Tibial artery (tissue), 4 donors: ENCODE results near the gene ELFN2.

Source experiments
- DNase-seq, 2 donors: peaks; one replicate each; pipeline ENCODE4 v3.0.0-alpha.2; 2019
- H3K27ac ChIP-seq, 2 donors: fragments of 200-600 bp; sonication (generic) in 1 of 2; 1 replicate in 1 of 2; 2 replicates in 1 of 2; pipeline ENCODE4 v1.5.1; 2018 to 2019; ENCODE audit warnings: mild to moderate bottlenecking in 1 of 2
- H3K27me3 ChIP-seq, 2 donors: fragments of 200-600 bp; sonication (generic) in 1 of 2; one replicate each; pipeline versions ENCODE4 v1.5.1 to v1.6.0; 2016 to 2019
- H3K36me3 ChIP-seq, 3 donors: fragments of 200-600 bp; sonication (generic) in 2 of 3; one replicate each; pipeline ENCODE4 v1.5.1; 2016 to 2019; ENCODE audit warnings: mild to moderate bottlenecking in 2 of 3
- H3K4me1 ChIP-seq, 4 donors: fragments of 200-600 bp; sonication (generic) in 2 of 4; 1 replicate in 3 of 4; 2 replicates in 1 of 4; pipeline ENCODE4 v1.5.1; 2016 to 2019
- H3K4me3 ChIP-seq, 2 donors: fragments of 200-600 bp; sonication (generic) in 1 of 2; 1 replicate in 1 of 2; 2 replicates in 1 of 2; pipeline ENCODE4 v1.5.1; 2018 to 2019; ENCODE audit warnings: mild to moderate bottlenecking in 2 of 2
- H3K9me3 ChIP-seq, 3 donors: fragments of 200-600 bp; sonication (generic) in 1 of 3; one replicate each; pipeline ENCODE4 v1.5.1; 2016 to 2019
- intact Hi-C: fragments of 100-400 bp; cut with DNase I; formaldehyde crosslinking; loops from one replicate; pipeline ENCODE4 v1.15.0; 2023; ENCODE audit warnings: low total_unique reads
- TF ChIP-seq, protein P1 (sequence below), 2 experiments: fragments of 200-600 bp in 1 of 2; fragments of 450-650 bp in 1 of 2; IDR thresholded peaks; one replicate each; pipeline ENCODE4 v1.5.1; 2017 to 2019; ENCODE audit warnings: antibody characterized with exemption in 2 of 2, mild to moderate bottlenecking in 1 of 2, moderate library complexity in 1 of 2

The ELFN2 gene

DNA sequence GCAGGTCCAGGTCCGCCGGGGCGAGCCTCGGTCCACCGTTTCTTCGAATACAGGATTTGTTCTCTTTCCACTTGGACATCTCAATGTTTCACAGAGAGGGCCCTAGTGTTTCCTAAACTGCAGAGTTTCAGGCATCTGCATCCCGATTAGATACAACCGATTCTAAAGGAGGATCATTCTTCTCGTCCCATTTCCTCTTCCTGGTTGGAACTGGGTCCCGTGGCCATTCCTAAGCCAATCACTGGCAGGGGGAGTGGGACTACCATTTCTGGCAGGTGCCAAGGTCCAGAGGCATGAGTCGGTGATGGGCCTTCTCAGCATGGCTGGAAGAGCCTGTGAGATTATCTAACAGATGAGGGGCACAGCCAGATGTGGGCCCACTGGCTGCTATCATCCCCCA lies 68.9 kb downstream of the ELFN2 start:
- H3K36me3 ChIP-seq, result no peaks in the 10 kb centered on the region
- H3K4me3 ChIP-seq, result no peak overlapping the region
- no peaks in the 10 kb centered on the region for H3K4me1 ChIP-seq
- intact Hi-C loops, result no loop called here
- no peak for DNase-seq
- no peak overlapping the region for H3K27ac ChIP-seq
- no peaks in the 10 kb centered on the region for H3K9me3 ChIP-seq
- H3K27me3 ChIP-seq, result peaks cover 0 to 57% of the 10 kb centered on the region in 2 donors
- TF ChIP-seq, protein P1, sequence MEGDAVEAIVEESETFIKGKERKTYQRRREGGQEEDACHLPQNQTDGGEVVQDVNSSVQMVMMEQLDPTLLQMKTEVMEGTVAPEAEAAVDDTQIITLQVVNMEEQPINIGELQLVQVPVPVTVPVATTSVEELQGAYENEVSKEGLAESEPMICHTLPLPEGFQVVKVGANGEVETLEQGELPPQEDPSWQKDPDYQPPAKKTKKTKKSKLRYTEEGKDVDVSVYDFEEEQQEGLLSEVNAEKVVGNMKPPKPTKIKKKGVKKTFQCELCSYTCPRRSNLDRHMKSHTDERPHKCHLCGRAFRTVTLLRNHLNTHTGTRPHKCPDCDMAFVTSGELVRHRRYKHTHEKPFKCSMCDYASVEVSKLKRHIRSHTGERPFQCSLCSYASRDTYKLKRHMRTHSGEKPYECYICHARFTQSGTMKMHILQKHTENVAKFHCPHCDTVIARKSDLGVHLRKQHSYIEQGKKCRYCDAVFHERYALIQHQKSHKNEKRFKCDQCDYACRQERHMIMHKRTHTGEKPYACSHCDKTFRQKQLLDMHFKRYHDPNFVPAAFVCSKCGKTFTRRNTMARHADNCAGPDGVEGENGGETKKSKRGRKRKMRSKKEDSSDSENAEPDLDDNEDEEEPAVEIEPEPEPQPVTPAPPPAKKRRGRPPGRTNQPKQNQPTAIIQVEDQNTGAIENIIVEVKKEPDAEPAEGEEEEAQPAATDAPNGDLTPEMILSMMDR (IDR thresholded peaks at IDR 0.05), result no peak

DNA sequence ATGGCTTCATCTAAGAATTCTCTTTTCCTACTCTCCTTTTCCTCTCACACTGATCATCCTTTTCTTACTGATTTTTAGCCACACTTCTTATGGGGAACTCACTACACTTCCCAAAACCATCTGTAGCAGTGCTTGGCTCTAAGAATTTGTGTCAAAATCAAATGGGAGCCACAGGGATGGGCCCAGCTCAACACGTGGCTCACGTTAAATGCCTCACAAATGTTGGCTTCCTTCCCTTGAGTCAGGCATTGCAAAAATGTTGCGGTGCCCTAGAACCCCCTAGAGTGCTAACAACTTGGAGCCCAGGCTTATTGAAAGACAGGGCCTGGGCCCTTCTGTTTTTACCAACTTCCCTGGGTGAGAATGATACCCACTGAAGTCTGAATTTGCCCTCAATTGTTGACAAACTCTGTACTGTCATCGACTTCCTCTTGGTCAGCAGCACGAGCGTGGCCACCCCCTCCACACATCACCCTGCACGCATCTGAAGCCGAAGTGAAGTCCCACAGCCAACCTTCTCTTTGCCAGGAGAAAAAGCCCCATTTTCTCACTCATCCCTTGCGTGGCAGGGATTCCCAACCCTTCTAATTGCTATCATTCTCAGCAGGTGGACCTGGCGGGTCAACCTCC lies 69.7 kb downstream of the ELFN2 start:
- Histone ChIP-seq H3K4me3 (no peak overlapping the region), H3K4me1 (no peaks in the 10 kb centered on the region), H3K36me3 (no peaks in the 10 kb centered on the region), H3K27ac (no peak overlapping the region), H3K27me3 (peaks cover 0 to 59% of the 10 kb centered on the region in 2 donors), H3K9me3 (no peaks in the 10 kb centered on the region)
- intact Hi-C loops, result no loop called here
- TF ChIP-seq, protein P1 (IDR thresholded peaks at IDR 0.05), result no peak
- DNase-seq, result no peak

DNA sequence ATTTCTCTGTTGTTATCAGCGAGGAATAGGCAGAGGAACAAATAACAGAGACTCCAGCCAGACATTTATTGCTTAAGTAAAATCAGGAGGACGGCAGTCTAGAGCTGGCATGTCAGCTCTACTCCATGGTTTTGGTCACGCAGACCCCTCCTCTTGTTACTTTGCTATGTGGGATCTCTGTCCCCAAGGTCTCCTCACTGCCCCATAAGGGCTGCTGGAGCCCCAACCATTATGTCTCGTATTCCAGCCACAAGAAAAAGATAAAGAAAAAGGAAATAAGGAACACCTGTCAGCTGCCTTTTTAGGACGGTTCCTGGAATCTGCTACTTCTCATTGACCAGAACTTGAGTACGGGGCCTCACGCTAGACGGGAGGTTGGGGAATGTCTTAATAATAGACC lies 70.4 kb downstream of the ELFN2 start:
- no peak overlapping the region for H3K4me3 ChIP-seq
- H3K27me3 ChIP-seq, result peaks cover 0 to 62% of the 10 kb centered on the region in 2 donors
- TF ChIP-seq, protein P1 (IDR thresholded peaks at IDR 0.05), result no peak
- H3K36me3 ChIP-seq, result no peaks in the 10 kb centered on the region
- H3K4me1 ChIP-seq, result no peaks in the 10 kb centered on the region
- intact Hi-C loops, result no loop called here
- DNase-seq, result no peak
- H3K9me3 ChIP-seq, result no peaks in the 10 kb centered on the region
- H3K27ac ChIP-seq, result no peak overlapping the region

DNA sequence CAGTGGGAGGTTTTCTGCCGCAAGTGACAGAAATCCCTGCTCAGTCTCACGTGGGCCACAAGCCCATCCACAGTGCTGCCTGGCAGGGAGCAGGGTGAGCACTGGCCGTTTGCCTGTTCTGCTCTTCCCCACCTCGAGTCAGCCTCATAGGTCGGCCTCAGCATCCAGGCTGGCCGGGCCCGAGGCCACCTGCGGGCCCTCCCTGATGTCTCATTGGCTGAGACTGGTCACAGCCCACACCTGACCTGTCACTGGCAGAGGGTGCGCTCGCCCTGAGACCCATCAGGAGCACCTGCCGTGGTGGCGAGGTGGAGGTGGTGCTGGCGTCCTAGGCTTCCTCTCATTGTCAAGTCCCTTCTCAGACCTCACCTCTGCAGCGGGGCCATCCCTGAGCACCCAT lies 72.1 kb downstream of the ELFN2 start:
- TF ChIP-seq, protein P1 (IDR thresholded peaks at IDR 0.05), result no peak
- Histone ChIP-seq H3K9me3 (no peaks in the 10 kb centered on the region), H3K4me3 (no peak overlapping the region), H3K36me3 (no peaks in the 10 kb centered on the region), H3K4me1 (no peaks in the 10 kb centered on the region), H3K27ac (no peak overlapping the region), H3K27me3 (peaks cover 0 to 74% of the 10 kb centered on the region in 2 donors)
- DNase-seq, result no peak
- intact Hi-C loops, result no loop called here

DNA sequence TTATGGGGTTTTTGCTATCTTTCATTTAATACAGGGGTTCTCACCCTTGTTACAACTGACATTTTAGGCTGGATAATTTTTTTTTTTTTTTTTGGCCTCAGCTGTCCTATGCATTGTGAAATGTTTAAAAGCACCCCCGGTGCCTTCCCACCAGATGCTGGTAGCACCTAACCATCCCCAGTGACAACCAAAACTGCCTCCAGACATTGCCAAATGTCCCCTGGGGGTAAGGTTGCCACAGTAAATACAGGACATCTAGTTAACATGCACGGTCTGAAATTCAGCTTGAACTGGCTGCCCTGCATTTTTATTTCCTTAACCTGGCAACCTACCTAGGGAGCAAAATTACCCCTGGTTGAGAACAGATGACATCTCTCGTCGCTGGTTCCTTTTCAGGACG lies 72.6 kb downstream of the ELFN2 start:
- H3K27me3 ChIP-seq, result peaks cover 0 to 73% of the 10 kb centered on the region in 2 donors
- H3K4me1 ChIP-seq, result no peaks in the 10 kb centered on the region
- no peaks in the 10 kb centered on the region for H3K36me3 ChIP-seq
- no peak overlapping the region for H3K4me3 ChIP-seq
- intact Hi-C loops, result no loop called here
- H3K27ac ChIP-seq, result no peak overlapping the region
- TF ChIP-seq, protein P1 (IDR thresholded peaks at IDR 0.05), result no peak
- H3K9me3 ChIP-seq, result no peaks in the 10 kb centered on the region
- DNase-seq, result no peak

DNA sequence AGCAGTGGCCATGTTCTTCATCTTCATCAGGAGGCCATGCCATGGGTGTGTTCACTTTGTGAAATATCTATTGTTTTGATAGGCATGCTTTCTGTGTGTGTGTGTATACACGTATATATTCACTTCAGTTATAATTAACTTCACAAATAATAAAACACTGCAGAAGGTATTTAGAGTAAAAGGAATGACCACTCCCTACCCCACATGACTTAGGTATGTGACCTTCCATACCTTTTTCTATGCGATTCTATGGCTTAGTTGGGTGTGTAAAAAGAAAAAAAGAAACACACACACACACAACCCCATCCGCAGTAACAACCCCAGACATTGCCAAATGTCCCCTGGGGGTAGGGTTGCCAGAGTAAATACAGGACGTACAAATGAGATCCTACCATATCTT lies 73.0 kb downstream of the ELFN2 start:
- peaks cover 0 to 71% of the 10 kb centered on the region in 2 donors for H3K27me3 ChIP-seq

More for the DNA sequence above, 73.0 kb downstream of the ELFN2 start:
- intact Hi-C loops, result no loop called here
- H3K27ac ChIP-seq, result no peak overlapping the region
- no peaks in the 10 kb centered on the region for H3K36me3 ChIP-seq
- TF ChIP-seq, protein P1 (IDR thresholded peaks at IDR 0.05), result no peak
- H3K4me3 ChIP-seq, result no peak overlapping the region
- no peak for DNase-seq
- H3K9me3 ChIP-seq, result no peaks in the 10 kb centered on the region
- no peaks in the 10 kb centered on the region for H3K4me1 ChIP-seq
